ENCODE results near the gene C1R.

C1R gene

GRCh38 chr12:7128681-7129286 lies 36.5 kb upstream of the C1R start, which contains the start of gene RBP5:
RBP5 (minus strand) TSS chr12:7128889; CDS start chr12:7128775, 114 bp downstream.
- Histone ChIP-seq H3K27ac (ENCODE audit: insufficient read depth in 1 of 2, low read depth in 1 of 2, low read length in 2 of 2, poor library complexity in 1 of 2, severe bottlenecking in 2 of 2) (peak within 1 kb of the TSS in 1 of 2 experiments; percentile 36), H3K4me3 (ENCODE audit: control insufficient read depth in 1 of 7, extremely low read depth in 1 of 7, insufficient read depth in 4 of 7, low read depth in 2 of 7, low read length in 6 of 7) (peak within 1 kb of the TSS; percentile 41 to 86 (median 71))
- CTCF ChIA-PET, result interaction anchor here (1.7 kb wide), 1 partner anchor 12 kb away, joined by 3 read pairs; no protein-coding TSS in a partner anchor

GRCh38 chr12:7127916-7128626 lies 35.8 kb upstream of the C1R start:
- no peak overlapping the region for H3K4me3 ChIP-seq (ENCODE audit: control insufficient read depth in 1 of 7, extremely low read depth in 1 of 7, insufficient read depth in 4 of 7, low read depth in 2 of 7, low read length in 6 of 7)
- H3K36me3 ChIP-seq (ENCODE audit: control insufficient read depth in 4 of 4, insufficient read depth in 4 of 4, low read length in 3 of 4), result peaks cover 0 to 4% (median 0%) of the 10 kb centered on the region in 4 experiments
- WGBS (ENCODE audit: insufficient coverage), result 96% methylated on average over 14 of the region's 17 CpGs
- H3K27me3 ChIP-seq (replicated peaks in 2 of 5; ENCODE audit: control insufficient read depth in 4 of 5, insufficient read depth in 5 of 5, low read length in 4 of 5), result no peaks in the 10 kb centered on the region
- POLR2A ChIA-PET, result no interaction called here
- H3K4me1 ChIP-seq (ENCODE audit: control extremely low read depth in 1 of 4, control insufficient read depth in 4 of 4, insufficient read depth in 4 of 4, low read length in 3 of 4), result peaks cover 3 to 50% (median 42%) of the 10 kb centered on the region in 4 experiments
- no peaks in the 10 kb centered on the region for H3K9me3 ChIP-seq (ENCODE audit: control extremely low read depth in 1 of 5, control insufficient read depth in 4 of 5, insufficient read depth in 2 of 5, low read depth in 1 of 5, low read length in 4 of 5)
- CTCF ChIA-PET, result interaction anchor here (1.7 kb wide), 1 partner anchor 13 kb away, joined by 3 read pairs; no protein-coding TSS in a partner anchor
- no peak for DNase-seq
- peak overlapping the region in 1 of 2 experiments; percentile 36 for H3K27ac ChIP-seq (ENCODE audit: insufficient read depth in 1 of 2, low read depth in 1 of 2, low read length in 2 of 2, poor library complexity in 1 of 2, severe bottlenecking in 2 of 2)

More at GRCh38 chr12:7128681-7129286, 36.5 kb upstream of the C1R start, which contains the start of gene RBP5:
- peaks cover 3 to 43% (median 39%) of the 10 kb centered on the region in 4 experiments for H3K4me1 ChIP-seq (ENCODE audit: control extremely low read depth in 1 of 4, control insufficient read depth in 4 of 4, insufficient read depth in 4 of 4, low read length in 3 of 4)
- no peaks in the 10 kb centered on the region for H3K9me3 ChIP-seq (ENCODE audit: control extremely low read depth in 1 of 5, control insufficient read depth in 4 of 5, insufficient read depth in 2 of 5, low read depth in 1 of 5, low read length in 4 of 5)
- WGBS (ENCODE audit: insufficient coverage), result 96% methylated on average over 4 of the region's 7 CpGs
- no peak for DNase-seq
- H3K36me3 ChIP-seq (ENCODE audit: control insufficient read depth in 4 of 4, insufficient read depth in 4 of 4, low read length in 3 of 4), result peaks cover 0 to 9% (median 2%) of the 10 kb centered on the region in 4 experiments
- no peaks in the 10 kb centered on the region for H3K27me3 ChIP-seq (replicated peaks in 2 of 5; ENCODE audit: control insufficient read depth in 4 of 5, insufficient read depth in 5 of 5, low read length in 4 of 5)
- POLR2A ChIA-PET, result interaction anchor here (0.6 kb wide), 1 partner anchor 484 kb away, joined by 3 read pairs; no protein-coding TSS in a partner anchor

DNA sequence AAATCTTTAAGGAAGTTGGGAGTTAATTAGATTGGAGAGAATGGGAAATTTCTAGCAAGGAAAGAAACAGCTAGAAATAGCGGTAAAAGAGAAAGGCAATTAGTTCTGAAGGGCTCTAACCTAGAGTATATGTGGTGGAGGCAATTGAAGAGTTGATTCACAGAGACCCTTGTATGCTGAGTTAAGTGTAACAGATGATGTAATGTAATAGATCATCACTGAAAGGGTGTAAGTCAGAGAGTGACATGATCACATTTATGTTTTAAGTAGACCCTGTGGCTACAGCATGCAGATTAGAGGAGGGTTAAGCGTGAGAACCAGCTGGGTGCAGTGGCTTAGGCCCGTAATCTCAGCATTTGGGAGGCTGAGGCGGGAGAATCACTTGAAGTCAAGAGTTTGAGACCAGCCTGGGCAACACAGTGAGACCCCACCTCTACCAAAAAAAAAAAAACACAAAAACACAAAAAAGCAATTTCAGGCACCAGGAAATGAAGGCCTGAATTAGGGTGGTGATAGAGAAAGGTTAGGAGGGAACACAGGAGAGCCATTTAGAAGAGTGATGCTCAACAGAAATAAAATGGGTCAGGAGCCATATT lies 33.5 kb upstream of the C1R start:
- H3K27me3 ChIP-seq (replicated peaks in 2 of 5; ENCODE audit: control insufficient read depth in 4 of 5, insufficient read depth in 5 of 5, low read length in 4 of 5), result no peaks in the 10 kb centered on the region
- H3K4me1 ChIP-seq (ENCODE audit: control extremely low read depth in 1 of 4, control insufficient read depth in 4 of 4, insufficient read depth in 4 of 4, low read length in 3 of 4), result peaks cover 0 to 36% (median 25%) of the 10 kb centered on the region in 4 experiments
- DNase-seq, result no peak
- no peak overlapping the region for H3K27ac ChIP-seq (ENCODE audit: insufficient read depth in 1 of 2, low read depth in 1 of 2, low read length in 2 of 2, poor library complexity in 1 of 2, severe bottlenecking in 2 of 2)
- ChIA-PET POLR2A (no interaction called here), CTCF (interaction anchor here (1.0 to 6.1 kb wide), 4 partner anchors 13 to 22 kb away, joined by 4 to 27 read pairs (median 10); no protein-coding TSS in a partner anchor)
- no peaks in the 10 kb centered on the region for H3K9me3 ChIP-seq (ENCODE audit: control extremely low read depth in 1 of 5, control insufficient read depth in 4 of 5, insufficient read depth in 2 of 5, low read depth in 1 of 5, low read length in 4 of 5)
- peaks cover 0 to 12% (median 2%) of the 10 kb centered on the region in 4 experiments for H3K36me3 ChIP-seq (ENCODE audit: control insufficient read depth in 4 of 4, insufficient read depth in 4 of 4, low read length in 3 of 4)
- H3K4me3 ChIP-seq (ENCODE audit: control insufficient read depth in 1 of 7, extremely low read depth in 1 of 7, insufficient read depth in 4 of 7, low read depth in 2 of 7, low read length in 6 of 7), result no peak overlapping the region
- 100% methylated on average over 2 of the region's 4 CpGs for WGBS (ENCODE audit: insufficient coverage)

DNA sequence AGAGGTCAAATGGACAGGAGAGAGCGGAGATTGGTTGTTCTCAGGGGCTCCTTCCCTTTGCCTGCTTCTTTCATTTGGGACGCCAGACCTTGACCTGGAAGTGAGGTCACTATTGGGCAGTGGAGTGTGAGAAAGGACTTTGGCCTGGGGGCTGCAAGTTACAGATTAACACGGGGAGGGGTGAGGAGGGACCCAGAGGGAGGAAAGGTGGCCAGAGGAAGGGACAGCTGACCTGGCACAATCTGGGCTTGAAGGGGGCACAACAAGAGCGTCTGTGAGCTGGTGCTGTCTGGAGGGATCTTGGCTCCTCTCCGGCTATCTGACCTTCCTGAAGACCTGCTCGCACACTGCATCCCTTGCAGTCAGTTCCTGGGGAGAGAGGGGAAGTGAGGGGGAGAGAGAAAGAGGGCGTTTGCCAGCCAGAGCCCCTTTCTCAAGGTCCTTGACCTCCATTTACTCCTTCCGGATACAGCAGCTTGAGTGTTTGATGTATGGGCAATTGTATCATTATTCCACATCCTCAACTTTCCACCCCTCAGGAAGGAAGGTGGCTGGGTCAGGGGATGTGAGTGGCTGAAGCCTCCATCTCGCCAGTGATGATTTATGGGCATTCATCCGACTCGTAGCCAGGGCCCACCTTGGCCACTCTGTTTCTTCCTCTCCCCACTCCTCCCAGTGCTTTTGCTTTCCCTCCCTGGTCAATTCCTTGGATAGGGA lies 31.7 kb upstream of the C1R start:
- CTCF ChIA-PET, result interaction anchor here (0.7 to 6.1 kb wide), 4 partner anchors 12 to 870 kb away, joined by 3 to 27 read pairs (median 10); no protein-coding TSS in a partner anchor
- peaks cover 0 to 22% (median 11%) of the 10 kb centered on the region in 4 experiments for H3K4me1 ChIP-seq (ENCODE audit: control extremely low read depth in 1 of 4, control insufficient read depth in 4 of 4, insufficient read depth in 4 of 4, low read length in 3 of 4)
- DNase-seq, result no peak
- H3K27ac ChIP-seq (ENCODE audit: insufficient read depth in 1 of 2, low read depth in 1 of 2, low read length in 2 of 2, poor library complexity in 1 of 2, severe bottlenecking in 2 of 2), result no peak overlapping the region
- POLR2A ChIA-PET, result no interaction called here
- H3K27me3 ChIP-seq (replicated peaks in 2 of 5; ENCODE audit: control insufficient read depth in 4 of 5, insufficient read depth in 5 of 5, low read length in 4 of 5), result no peaks in the 10 kb centered on the region
- H3K4me3 ChIP-seq (ENCODE audit: control insufficient read depth in 1 of 7, extremely low read depth in 1 of 7, insufficient read depth in 4 of 7, low read depth in 2 of 7, low read length in 6 of 7), result no peak overlapping the region
- no peaks in the 10 kb centered on the region for H3K9me3 ChIP-seq (ENCODE audit: control extremely low read depth in 1 of 5, control insufficient read depth in 4 of 5, insufficient read depth in 2 of 5, low read depth in 1 of 5, low read length in 4 of 5)
- 41% methylated on average over 4 of the region's 11 CpGs for WGBS (ENCODE audit: insufficient coverage)
- H3K36me3 ChIP-seq (ENCODE audit: control insufficient read depth in 4 of 4, insufficient read depth in 4 of 4, low read length in 3 of 4), result peaks cover 0 to 21% (median 4%) of the 10 kb centered on the region in 4 experiments

DNA sequence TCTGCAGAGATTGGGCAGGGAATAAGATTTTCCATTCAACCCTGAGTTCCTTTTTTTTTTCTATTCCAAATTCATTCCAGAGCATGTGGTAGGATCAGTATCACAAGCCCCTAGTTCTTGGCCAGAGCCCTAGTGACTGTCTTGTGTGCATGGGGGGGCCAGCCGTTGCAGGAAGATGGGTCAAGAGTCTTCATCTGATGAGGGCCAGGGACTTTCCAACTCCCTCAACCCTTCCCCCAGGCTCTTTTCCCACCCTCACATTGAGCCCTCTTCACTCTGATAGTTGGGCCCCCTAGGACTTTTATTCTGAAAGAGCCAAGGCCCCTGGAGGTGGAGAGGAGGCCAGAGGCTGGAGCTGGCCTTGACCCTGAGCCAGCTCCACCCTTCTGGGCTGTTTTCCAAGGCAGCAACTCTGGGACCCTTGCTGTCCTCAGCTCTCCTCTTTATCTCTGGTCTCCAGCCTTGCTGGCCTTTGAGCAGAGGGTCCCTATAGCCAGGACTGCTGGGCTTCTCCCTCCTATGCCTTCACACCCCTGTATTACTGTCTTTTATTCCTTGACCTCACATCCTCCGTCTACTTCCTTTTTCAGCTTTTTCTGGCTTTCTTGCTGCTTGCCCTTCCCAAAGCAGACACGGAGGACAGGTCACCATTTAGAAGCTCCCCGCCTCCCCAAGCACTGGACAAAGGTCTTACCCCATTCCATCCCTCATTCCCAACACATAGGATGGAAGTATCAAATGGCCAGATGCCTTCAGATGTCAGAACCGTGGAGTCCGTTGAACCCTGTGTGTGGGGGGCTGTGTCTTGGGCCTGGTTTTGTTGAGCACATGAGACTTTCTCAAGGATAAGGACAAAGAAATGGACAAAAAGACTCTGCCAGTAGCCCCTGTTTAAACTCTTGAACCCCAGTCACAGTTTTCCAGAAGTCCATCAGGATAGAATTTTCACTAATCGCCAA lies 30.8 kb upstream of the C1R start:
- ChIA-PET CTCF (interaction anchor here (0.7 to 6.1 kb wide), 5 partner anchors 11 to 254 kb away, joined by 3 to 27 read pairs (median 3); no protein-coding TSS in a partner anchor), POLR2A (no interaction called here)
- Histone ChIP-seq H3K27ac (ENCODE audit: insufficient read depth in 1 of 2, low read depth in 1 of 2, low read length in 2 of 2, poor library complexity in 1 of 2, severe bottlenecking in 2 of 2) (no peak overlapping the region), H3K9me3 (ENCODE audit: control extremely low read depth in 1 of 5, control insufficient read depth in 4 of 5, insufficient read depth in 2 of 5, low read depth in 1 of 5, low read length in 4 of 5) (no peaks in the 10 kb centered on the region), H3K36me3 (ENCODE audit: control insufficient read depth in 4 of 4, insufficient read depth in 4 of 4, low read length in 3 of 4) (peaks cover 0 to 27% (median 7%) of the 10 kb centered on the region in 4 experiments), H3K4me1 (ENCODE audit: control extremely low read depth in 1 of 4, control insufficient read depth in 4 of 4, insufficient read depth in 4 of 4, low read length in 3 of 4) (peaks cover 0 to 20% (median 10%) of the 10 kb centered on the region in 4 experiments), H3K4me3 (ENCODE audit: control insufficient read depth in 1 of 7, extremely low read depth in 1 of 7, insufficient read depth in 4 of 7, low read depth in 2 of 7, low read length in 6 of 7) (no peak overlapping the region), H3K27me3 (replicated peaks in 2 of 5; ENCODE audit: control insufficient read depth in 4 of 5, insufficient read depth in 5 of 5, low read length in 4 of 5) (no peaks in the 10 kb centered on the region)
- WGBS (ENCODE audit: insufficient coverage), result 94% methylated on average over 5 of the region's 7 CpGs
- no peak for DNase-seq

GRCh38 chr12:7121324-7121723 lies 29.1 kb upstream of the C1R start:
- Histone ChIP-seq H3K27me3 (replicated peaks in 2 of 5; ENCODE audit: control insufficient read depth in 4 of 5, insufficient read depth in 5 of 5, low read length in 4 of 5) (no peaks in the 10 kb centered on the region), H3K27ac (ENCODE audit: insufficient read depth in 1 of 2, low read depth in 1 of 2, low read length in 2 of 2, poor library complexity in 1 of 2, severe bottlenecking in 2 of 2) (no peak overlapping the region), H3K9me3 (ENCODE audit: control extremely low read depth in 1 of 5, control insufficient read depth in 4 of 5, insufficient read depth in 2 of 5, low read depth in 1 of 5, low read length in 4 of 5) (no peaks in the 10 kb centered on the region), H3K36me3 (ENCODE audit: control insufficient read depth in 4 of 4, insufficient read depth in 4 of 4, low read length in 3 of 4) (peaks cover 2 to 39% (median 19%) of the 10 kb centered on the region in 4 experiments), H3K4me1 (ENCODE audit: control extremely low read depth in 1 of 4, control insufficient read depth in 4 of 4, insufficient read depth in 4 of 4, low read length in 3 of 4) (peaks cover 0 to 20% (median 10%) of the 10 kb centered on the region in 4 experiments), H3K4me3 (ENCODE audit: control insufficient read depth in 1 of 7, extremely low read depth in 1 of 7, insufficient read depth in 4 of 7, low read depth in 2 of 7, low read length in 6 of 7) (no peak overlapping the region)
- POLR2A ChIA-PET, result no interaction called here
- DNase-seq, result no peak
- CTCF ChIA-PET, result interaction anchor here (1.1 to 6.1 kb wide), 3 partner anchors 9 to 13 kb away, joined by 4 to 27 read pairs (median 5); partner anchors contain the start of gene C1RL
- WGBS (ENCODE audit: insufficient coverage), result 100% methylated on average over 1 of the region's 5 CpGs
